ENCODE measurements around the gene USP53. TPM values are rescaled to one million over a fixed set of nuclear protein-coding genes. Genes with fewer than 3 reads are reported as not detected.

USP53 gene
- total RNA-seq, 1 donor from 2014 or later = 3.3 TPM

DNA sequence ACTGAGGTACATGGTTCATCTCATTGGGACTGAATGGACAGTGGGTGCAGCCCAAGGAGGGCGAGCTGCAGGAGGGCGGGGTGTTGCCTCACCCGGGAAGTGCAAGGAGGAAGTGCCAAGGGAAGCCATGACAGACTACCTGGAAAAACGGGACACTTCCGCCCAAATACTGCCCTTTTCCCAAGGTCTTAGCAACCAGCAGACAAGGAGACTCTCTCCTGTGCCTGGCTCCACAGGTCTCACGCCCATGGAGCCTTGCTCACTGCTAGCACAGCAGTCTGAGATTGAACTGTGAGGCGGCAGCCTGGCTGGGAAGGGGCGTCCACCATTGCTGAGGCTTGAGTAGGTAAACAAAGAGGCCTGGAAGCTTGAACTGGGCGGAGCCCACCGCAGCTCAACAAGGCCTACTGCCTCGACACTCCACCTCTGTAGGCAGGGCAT, 14.7 kb upstream of the USP53 start:
- H3K9me3 Mint-ChIP-seq (ENCODE audit: unreplicated experiment) = no peaks in the 10 kb centered on the region
- no peak for DNase-seq
- no peak overlapping the region for H3K4me3 Mint-ChIP-seq (ENCODE audit: unreplicated experiment)
- H3K27ac Mint-ChIP-seq (ENCODE audit: unreplicated experiment) = no peak overlapping the region
- peaks cover 2% of the 10 kb centered on the region for H3K27me3 Mint-ChIP-seq (ENCODE audit: unreplicated experiment)
- H3K36me3 Mint-ChIP-seq (ENCODE audit: unreplicated experiment) = peaks cover 5% of the 10 kb centered on the region
- H3K4me1 Mint-ChIP-seq (ENCODE audit: low read depth, unreplicated experiment) = no peaks in the 10 kb centered on the region
- TF ChIP-seq, protein P1, sequence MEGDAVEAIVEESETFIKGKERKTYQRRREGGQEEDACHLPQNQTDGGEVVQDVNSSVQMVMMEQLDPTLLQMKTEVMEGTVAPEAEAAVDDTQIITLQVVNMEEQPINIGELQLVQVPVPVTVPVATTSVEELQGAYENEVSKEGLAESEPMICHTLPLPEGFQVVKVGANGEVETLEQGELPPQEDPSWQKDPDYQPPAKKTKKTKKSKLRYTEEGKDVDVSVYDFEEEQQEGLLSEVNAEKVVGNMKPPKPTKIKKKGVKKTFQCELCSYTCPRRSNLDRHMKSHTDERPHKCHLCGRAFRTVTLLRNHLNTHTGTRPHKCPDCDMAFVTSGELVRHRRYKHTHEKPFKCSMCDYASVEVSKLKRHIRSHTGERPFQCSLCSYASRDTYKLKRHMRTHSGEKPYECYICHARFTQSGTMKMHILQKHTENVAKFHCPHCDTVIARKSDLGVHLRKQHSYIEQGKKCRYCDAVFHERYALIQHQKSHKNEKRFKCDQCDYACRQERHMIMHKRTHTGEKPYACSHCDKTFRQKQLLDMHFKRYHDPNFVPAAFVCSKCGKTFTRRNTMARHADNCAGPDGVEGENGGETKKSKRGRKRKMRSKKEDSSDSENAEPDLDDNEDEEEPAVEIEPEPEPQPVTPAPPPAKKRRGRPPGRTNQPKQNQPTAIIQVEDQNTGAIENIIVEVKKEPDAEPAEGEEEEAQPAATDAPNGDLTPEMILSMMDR (IDR thresholded peaks at IDR 0.05; ENCODE audit: partially characterized antibody, unreplicated experiment) = no peak

GRCh38 chr4:119204916-119205315, 7.6 kb upstream of the USP53 start:
- H3K4me1 Mint-ChIP-seq (ENCODE audit: low read depth, unreplicated experiment) = no peaks in the 10 kb centered on the region
- TF ChIP-seq, protein P1 (IDR thresholded peaks at IDR 0.05; ENCODE audit: partially characterized antibody, unreplicated experiment) = no peak
- H3K36me3 Mint-ChIP-seq (ENCODE audit: unreplicated experiment) = no peaks in the 10 kb centered on the region
- H3K27me3 Mint-ChIP-seq (ENCODE audit: unreplicated experiment) = peaks cover 2% of the 10 kb centered on the region
- DNase-seq = no peak
- H3K4me3 Mint-ChIP-seq (ENCODE audit: unreplicated experiment) = no peak overlapping the region
- no peaks in the 10 kb centered on the region for H3K9me3 Mint-ChIP-seq (ENCODE audit: unreplicated experiment)
- no peak overlapping the region for H3K27ac Mint-ChIP-seq (ENCODE audit: unreplicated experiment)

DNA sequence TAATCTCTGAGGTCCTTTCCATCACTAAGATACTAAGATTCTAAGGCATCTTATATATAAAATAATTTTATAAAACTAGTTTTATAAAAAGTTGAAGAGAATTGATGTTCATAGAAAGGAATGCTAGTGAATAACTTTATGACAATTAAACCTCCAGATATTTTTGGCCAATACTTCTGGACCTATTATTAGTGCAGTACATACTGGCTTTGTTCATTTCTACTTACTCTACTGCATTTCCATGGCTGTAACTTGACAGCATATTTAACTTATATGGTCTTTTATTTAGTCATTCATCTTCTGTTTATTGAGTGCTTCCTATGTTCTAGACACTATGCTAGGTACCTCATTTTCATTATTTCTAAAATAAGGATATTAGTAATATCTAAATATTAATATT, 6.8 kb upstream of the USP53 start:
- Mint-ChIP-seq H3K27ac (ENCODE audit: unreplicated experiment) (no peak overlapping the region), H3K9me3 (ENCODE audit: unreplicated experiment) (no peaks in the 10 kb centered on the region), H3K27me3 (ENCODE audit: unreplicated experiment) (peaks cover 2% of the 10 kb centered on the region), H3K4me3 (ENCODE audit: unreplicated experiment) (no peak overlapping the region), H3K4me1 (ENCODE audit: low read depth, unreplicated experiment) (no peaks in the 10 kb centered on the region), H3K36me3 (ENCODE audit: unreplicated experiment) (no peaks in the 10 kb centered on the region)
- TF ChIP-seq, protein P1 (IDR thresholded peaks at IDR 0.05; ENCODE audit: partially characterized antibody, unreplicated experiment) = no peak
- no peak for DNase-seq

- Mint-ChIP-seq H3K4me1 (ENCODE audit: low read depth, unreplicated experiment) (no peaks in the 10 kb centered on the region), H3K36me3 (ENCODE audit: unreplicated experiment) (no peaks in the 10 kb centered on the region), H3K27ac (ENCODE audit: unreplicated experiment) (no peak overlapping the region), H3K9me3 (ENCODE audit: unreplicated experiment) (no peaks in the 10 kb centered on the region), H3K4me3 (ENCODE audit: unreplicated experiment) (no peak overlapping the region), H3K27me3 (ENCODE audit: unreplicated experiment) (no peaks in the 10 kb centered on the region)
- TF ChIP-seq, protein P1 (IDR thresholded peaks at IDR 0.05; ENCODE audit: partially characterized antibody, unreplicated experiment) = no peak
- no peak for DNase-seq
Observed at GRCh38 chr4:119206178-119206577, 6.3 kb upstream of the USP53 start.

DNA sequence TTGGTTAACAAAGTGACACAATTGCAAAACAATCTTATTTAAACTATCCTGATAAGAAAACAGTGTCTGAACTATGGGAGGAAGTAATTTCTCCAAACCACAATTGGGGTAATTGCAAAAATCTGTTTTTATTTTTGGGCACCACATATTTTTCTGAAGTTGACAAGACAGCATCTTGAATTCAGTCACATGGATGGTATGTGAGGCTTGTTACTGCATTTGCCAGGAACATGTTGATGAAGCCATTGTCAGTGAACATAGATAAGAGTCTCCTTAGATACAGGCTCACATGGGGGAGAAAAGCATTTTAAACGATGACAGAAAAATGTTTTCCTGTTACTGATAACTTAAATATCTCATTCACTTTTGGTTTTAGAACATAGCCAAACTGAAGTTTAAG, 5.5 kb upstream of the USP53 start:
- peaks cover under 1% of the 10 kb centered on the region for H3K27me3 Mint-ChIP-seq (ENCODE audit: unreplicated experiment)

More for the DNA sequence above, 5.5 kb upstream of the USP53 start:
- Mint-ChIP-seq H3K27ac (ENCODE audit: unreplicated experiment) (no peak overlapping the region), H3K4me3 (ENCODE audit: unreplicated experiment) (no peak overlapping the region), H3K9me3 (ENCODE audit: unreplicated experiment) (no peaks in the 10 kb centered on the region), H3K4me1 (ENCODE audit: low read depth, unreplicated experiment) (no peaks in the 10 kb centered on the region), H3K36me3 (ENCODE audit: unreplicated experiment) (no peaks in the 10 kb centered on the region)
- no peak for DNase-seq
- TF ChIP-seq, protein P1 (IDR thresholded peaks at IDR 0.05; ENCODE audit: partially characterized antibody, unreplicated experiment) = no peak

All from glutamatergic neuron (in vitro differentiated cells).